ENCODE measurements around the gene TTC21A. TPM values are rescaled to one million over a fixed set of nuclear protein-coding genes. Genes with fewer than 3 reads are reported as not detected.

The TTC21A gene
- total and polyA plus RNA-seq, 2 experiments from 2014 or later, result 1.8 to 2.0 TPM

- Histone ChIP-seq H3K4me3 (no peak overlapping the region), H3K4me1 (ENCODE audit: insufficient read depth) (no peaks in the 10 kb centered on the region), H3K36me3 (ENCODE audit: insufficient read depth) (peaks cover 40% of the 10 kb centered on the region), H3K27me3 (ENCODE audit: insufficient read depth) (no peaks in the 10 kb centered on the region), H4K20me1 (replicated peaks; ENCODE audit: insufficient read depth) (peaks cover 8% of the 10 kb centered on the region; the same call in 1 of the 2 replicates), H3K4me2 (no peak overlapping the region), H3K79me2 (replicated peaks; ENCODE audit: insufficient read depth) (no peaks in the 10 kb centered on the region), H3F3A (replicated peaks; ENCODE audit: low read depth) (no peaks in the 10 kb centered on the region), H3K9me2 (ENCODE audit: insufficient read depth) (no peaks in the 10 kb centered on the region), H2AFZ (no peak overlapping the region), H3K27ac (ENCODE audit: low read depth) (no peak overlapping the region)
- TF ChIP-seq NANOG (IDR thresholded peaks at IDR 0.05; ENCODE audit: borderline replicate concordance), result no peak
- no peak for TF ChIP-seq ZNF462 (CRISPR knock-in tag; IDR thresholded peaks at IDR 0.05)
- no peak for TF ChIP-seq ZNF331 (CRISPR knock-in tag; IDR thresholded peaks at IDR 0.05; ENCODE audit: low read depth)
- TF ChIP-seq ZNF114 (CRISPR knock-in tag; IDR thresholded peaks at IDR 0.05), result no peak
- no peak for TF ChIP-seq CTCF (conservative IDR thresholded peaks at IDR 0.05; ENCODE audit: low read depth in 2 of 2)
- no peak for TF ChIP-seq CREB1 (CRISPR knock-in tag; IDR thresholded peaks at IDR 0.05; ENCODE audit: low read depth)
- no peak for TF ChIP-seq STAT1 (IDR thresholded peaks at IDR 0.05; ENCODE audit: unreplicated experiment)
- TF ChIP-seq EZH2phosphoT487 (IDR thresholded peaks at IDR 0.05; ENCODE audit: unreplicated experiment), result no peak
- TF ChIP-seq POLR2AphosphoS5 (IDR thresholded peaks at IDR 0.05; ENCODE audit: low read depth), result no peak
- TF ChIP-seq JUNB (IDR thresholded peaks at IDR 0.05; ENCODE audit: unreplicated experiment), result no peak
- TF ChIP-seq EZH2 (IDR thresholded peaks at IDR 0.05; ENCODE audit: low read depth, unreplicated experiment), result no peak
- TF ChIP-seq ETS1 (IDR thresholded peaks at IDR 0.05), result no peak
- no peak for TF ChIP-seq REST (IDR thresholded peaks at IDR 0.05; ENCODE audit: unreplicated experiment)
- H3K9me3 Mint-ChIP-seq, result no peaks in the 10 kb centered on the region
- no peak overlapping the region for H3K4me3 Mint-ChIP-seq
- H3K4me1 Mint-ChIP-seq, result no peaks in the 10 kb centered on the region
- H3K27ac Mint-ChIP-seq, result no peak overlapping the region
- H3K27me3 Mint-ChIP-seq (ENCODE audit: insufficient read depth, low read depth, poor library complexity), result no peaks in the 10 kb centered on the region
- ATAC-seq, result no peak
- DNase-seq (ENCODE audit: low spot score), result no peak
- H3K36me3 Mint-ChIP-seq (ENCODE audit: low read depth), result peaks cover 42% of the 10 kb centered on the region
Measured at GRCh38 chr3:39075910-39076309, 31.6 kb upstream of the TTC21A start.

All from GM23338 (cell line).